Measurements from ENCODE around the gene DOCK2. TPM values are rescaled to one million over a fixed set of nuclear protein-coding genes. Genes with fewer than 3 reads are reported as not detected.
A peak's percentile ranks its signal among the peaks of the same experiment; 100 is the strongest.

Gene DOCK2
- total and polyA plus RNA-seq, 4 donors, result 5.0 to 30.4 (median 7.4) TPM

GRCh38 chr5:169869066-169869465 lies 232.0 kb downstream of the DOCK2 start:
- WGBS (ENCODE audit: insufficient coverage), result 49% methylated on average over 2 of the region's 3 CpGs
- Histone ChIP-seq H3K27ac (ENCODE audit: low read depth, low read length) (no peak overlapping the region), H3K27me3 (ENCODE audit: control insufficient read depth, insufficient read depth, low read length) (no peaks in the 10 kb centered on the region), H3K36me3 (ENCODE audit: control insufficient read depth, insufficient read depth, low read length) (peaks cover under 1% of the 10 kb centered on the region), H3K9me3 (ENCODE audit: control insufficient read depth, insufficient read depth, low read length) (no peaks in the 10 kb centered on the region), H3K4me3 (ENCODE audit: low read depth, low read length) (no peak overlapping the region), H3K4me1 (ENCODE audit: control insufficient read depth, insufficient read depth, low read length) (peaks cover 5% of the 10 kb centered on the region)
- DNase-seq (ENCODE audit: low read depth in 4 of 6, low spot score in 6 of 6), result peak in 2 of 6 donors; percentile 37 to 85

GRCh38 chr5:169870211-169870610 lies 233.1 kb downstream of the DOCK2 start:
- Histone ChIP-seq H3K27me3 (ENCODE audit: control insufficient read depth, insufficient read depth, low read length) (no peaks in the 10 kb centered on the region), H3K27ac (ENCODE audit: low read depth, low read length) (no peak overlapping the region), H3K4me1 (ENCODE audit: control insufficient read depth, insufficient read depth, low read length) (peaks cover 7% of the 10 kb centered on the region), H3K9me3 (ENCODE audit: control insufficient read depth, insufficient read depth, low read length) (no peaks in the 10 kb centered on the region), H3K4me3 (ENCODE audit: low read depth, low read length) (no peak overlapping the region), H3K36me3 (ENCODE audit: control insufficient read depth, insufficient read depth, low read length) (no peaks in the 10 kb centered on the region)
- no CpG with 5 or more reads among the region's 2 CpGs for WGBS (ENCODE audit: insufficient coverage)
- DNase-seq (ENCODE audit: low read depth in 4 of 6, low spot score in 6 of 6), result no peak

GRCh38 chr5:169871826-169872490 lies 234.9 kb downstream of the DOCK2 start:
- no peak for DNase-seq (ENCODE audit: low read depth in 4 of 6, low spot score in 6 of 6)
- Histone ChIP-seq H3K27ac (ENCODE audit: low read depth, low read length) (no peak overlapping the region), H3K27me3 (ENCODE audit: control insufficient read depth, insufficient read depth, low read length) (no peaks in the 10 kb centered on the region), H3K4me3 (ENCODE audit: low read depth, low read length) (no peak overlapping the region), H3K4me1 (ENCODE audit: control insufficient read depth, insufficient read depth, low read length) (peaks cover 10% of the 10 kb centered on the region), H3K9me3 (ENCODE audit: control insufficient read depth, insufficient read depth, low read length) (no peaks in the 10 kb centered on the region), H3K36me3 (ENCODE audit: control insufficient read depth, insufficient read depth, low read length) (no peaks in the 10 kb centered on the region)
- WGBS (ENCODE audit: insufficient coverage), result 64% methylated on average over 2 of the region's 5 CpGs

DNA sequence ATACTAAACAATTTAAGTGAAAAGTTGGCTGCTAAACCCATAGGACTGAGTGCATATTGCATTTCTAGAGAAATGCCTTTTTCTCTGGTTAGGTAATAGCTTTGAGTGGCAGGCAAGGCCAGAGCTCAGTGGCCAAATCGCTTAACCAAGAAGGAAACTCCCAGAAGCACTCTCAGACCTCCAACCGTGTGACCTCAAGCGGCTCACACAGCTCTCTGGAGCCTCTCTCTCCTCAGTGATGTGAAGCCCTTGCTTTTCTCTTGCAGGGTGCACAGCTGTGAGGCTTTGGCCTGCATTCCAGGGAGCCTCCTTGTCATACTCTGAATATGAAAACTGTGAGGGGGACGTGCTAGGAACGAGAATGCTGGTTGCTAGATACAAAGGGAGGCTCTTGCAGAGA lies 236.6 kb downstream of the DOCK2 start:
- H3K9me3 ChIP-seq (ENCODE audit: control insufficient read depth, insufficient read depth, low read length), result no peaks in the 10 kb centered on the region
- no peak overlapping the region for H3K4me3 ChIP-seq (ENCODE audit: low read depth, low read length)
- no peaks in the 10 kb centered on the region for H3K27me3 ChIP-seq (ENCODE audit: control insufficient read depth, insufficient read depth, low read length)
- WGBS (ENCODE audit: insufficient coverage), result 67% methylated on average over 1 of the region's 5 CpGs
- peak in 1 of 6 donors; percentile 14 for DNase-seq (ENCODE audit: low read depth in 4 of 6, low spot score in 6 of 6)
- no peak overlapping the region for H3K27ac ChIP-seq (ENCODE audit: low read depth, low read length)
- no peaks in the 10 kb centered on the region for H3K36me3 ChIP-seq (ENCODE audit: control insufficient read depth, insufficient read depth, low read length)
- peaks cover 10% of the 10 kb centered on the region for H3K4me1 ChIP-seq (ENCODE audit: control insufficient read depth, insufficient read depth, low read length)

- Histone ChIP-seq H3K27me3 (ENCODE audit: control insufficient read depth, insufficient read depth, low read length) (no peaks in the 10 kb centered on the region), H3K27ac (ENCODE audit: low read depth, low read length) (no peak overlapping the region), H3K36me3 (ENCODE audit: control insufficient read depth, insufficient read depth, low read length) (no peaks in the 10 kb centered on the region), H3K4me1 (ENCODE audit: control insufficient read depth, insufficient read depth, low read length) (peaks cover 6% of the 10 kb centered on the region), H3K9me3 (ENCODE audit: control insufficient read depth, insufficient read depth, low read length) (no peaks in the 10 kb centered on the region), H3K4me3 (ENCODE audit: low read depth, low read length) (no peak overlapping the region)
- 82% methylated on average over 3 of the region's 4 CpGs for WGBS (ENCODE audit: insufficient coverage)
- no peak for DNase-seq (ENCODE audit: low read depth in 4 of 6, low spot score in 6 of 6)
Measured at GRCh38 chr5:169874621-169875020, 237.5 kb downstream of the DOCK2 start.

GRCh38 chr5:169875091-169875728 lies 238.1 kb downstream of the DOCK2 start:
- H3K4me1 ChIP-seq (ENCODE audit: control insufficient read depth, insufficient read depth, low read length), result peaks cover 6% of the 10 kb centered on the region
- no peaks in the 10 kb centered on the region for H3K27me3 ChIP-seq (ENCODE audit: control insufficient read depth, insufficient read depth, low read length)
- H3K36me3 ChIP-seq (ENCODE audit: control insufficient read depth, insufficient read depth, low read length), result no peaks in the 10 kb centered on the region
- H3K4me3 ChIP-seq (ENCODE audit: low read depth, low read length), result no peak overlapping the region
- DNase-seq (ENCODE audit: low read depth in 4 of 6, low spot score in 6 of 6), result peak in 1 of 6 donors; percentile 15
- 76% methylated on average over 7 of the region's 8 CpGs for WGBS (ENCODE audit: insufficient coverage)
- no peaks in the 10 kb centered on the region for H3K9me3 ChIP-seq (ENCODE audit: control insufficient read depth, insufficient read depth, low read length)
- no peak overlapping the region for H3K27ac ChIP-seq (ENCODE audit: low read depth, low read length)

DNA sequence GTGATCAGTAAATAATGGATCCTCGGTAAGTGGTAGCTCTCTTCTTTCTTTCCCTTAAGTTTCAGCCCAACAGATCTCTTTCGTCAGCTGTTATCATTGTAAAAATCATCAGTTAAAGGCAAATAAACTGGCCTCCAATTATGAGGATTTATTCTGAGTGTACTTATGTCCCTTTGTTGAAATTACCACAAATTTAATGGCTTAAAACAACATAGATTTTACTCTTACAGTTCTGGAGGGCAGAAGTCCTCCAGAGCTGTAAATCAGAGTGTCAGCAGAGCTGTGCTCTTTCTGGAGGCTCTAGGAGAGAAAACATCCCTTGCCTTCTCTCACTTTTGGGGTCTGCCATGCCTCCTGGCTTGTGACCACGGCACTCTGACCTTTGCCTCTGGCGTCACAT lies 238.7 kb downstream of the DOCK2 start:
- DNase-seq (ENCODE audit: low read depth in 4 of 6, low spot score in 6 of 6), result no peak
- H3K4me3 ChIP-seq (ENCODE audit: low read depth, low read length), result no peak overlapping the region
- 84% methylated on average over 2 of the region's 4 CpGs for WGBS (ENCODE audit: insufficient coverage)
- H3K36me3 ChIP-seq (ENCODE audit: control insufficient read depth, insufficient read depth, low read length), result no peaks in the 10 kb centered on the region
- no peaks in the 10 kb centered on the region for H3K9me3 ChIP-seq (ENCODE audit: control insufficient read depth, insufficient read depth, low read length)
- H3K4me1 ChIP-seq (ENCODE audit: control insufficient read depth, insufficient read depth, low read length), result peaks cover 6% of the 10 kb centered on the region
- H3K27me3 ChIP-seq (ENCODE audit: control insufficient read depth, insufficient read depth, low read length), result no peaks in the 10 kb centered on the region
- H3K27ac ChIP-seq (ENCODE audit: low read depth, low read length), result no peak overlapping the region

DNA sequence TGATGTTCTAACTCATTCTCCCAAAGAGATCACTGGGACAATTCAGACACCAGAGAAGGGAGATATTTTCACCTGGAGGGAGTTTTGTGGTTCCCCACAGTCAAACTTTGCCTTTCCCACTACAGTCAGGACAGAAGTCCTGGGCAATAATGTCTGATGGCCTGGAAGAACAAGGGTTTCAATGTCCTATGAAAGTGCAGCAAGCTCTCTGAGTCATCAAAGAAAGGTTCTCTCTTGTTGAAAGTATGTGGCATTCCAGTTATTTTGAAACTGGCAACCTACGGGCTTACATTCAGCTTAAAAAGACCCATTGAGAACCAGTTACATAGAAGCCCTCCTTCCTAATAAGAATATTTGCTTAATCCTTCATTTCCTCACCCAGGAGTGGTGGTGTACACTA lies 239.3 kb downstream of the DOCK2 start:
- H3K27ac ChIP-seq (ENCODE audit: low read depth, low read length), result no peak overlapping the region
- H3K4me3 ChIP-seq (ENCODE audit: low read depth, low read length), result no peak overlapping the region
- WGBS (ENCODE audit: insufficient coverage), result no CpG with 5 or more reads among the region's 1 CpG

DNA sequence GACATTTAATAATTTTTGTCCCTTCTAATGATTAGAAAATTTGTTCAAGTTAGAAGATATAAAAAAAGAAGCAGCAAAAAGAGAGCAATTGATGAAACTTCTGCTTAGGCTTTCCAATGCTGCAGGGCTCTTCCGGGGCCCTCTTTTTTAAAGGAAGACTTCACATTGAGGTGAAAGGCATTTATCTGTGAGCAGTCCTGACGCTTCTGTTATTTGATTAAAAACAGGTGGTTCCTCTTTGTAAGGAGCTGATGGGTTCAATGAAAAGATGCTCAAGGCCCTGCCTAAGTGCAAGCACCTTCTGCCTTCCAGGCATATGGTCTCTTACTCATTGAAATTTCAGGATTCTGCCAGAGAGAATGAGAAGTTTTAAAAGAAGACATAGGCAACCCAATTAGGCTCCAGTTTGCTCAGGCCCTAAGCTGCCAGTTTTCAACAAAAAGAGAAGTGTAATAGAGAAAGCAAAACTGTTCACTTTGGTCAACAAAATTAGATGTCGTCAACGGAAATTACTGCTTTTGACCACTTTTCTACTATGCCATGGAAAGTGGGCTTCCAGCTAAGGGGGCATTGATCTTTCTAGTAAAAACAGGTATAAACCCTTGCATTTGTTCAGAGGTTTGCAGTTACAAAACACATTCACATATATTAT lies 243.1 kb downstream of the DOCK2 start:
- no peak for DNase-seq (ENCODE audit: low read depth in 4 of 6, low spot score in 6 of 6)
- H3K4me1 ChIP-seq (ENCODE audit: control insufficient read depth, insufficient read depth, low read length), result peaks cover 4% of the 10 kb centered on the region
- peaks cover 7% of the 10 kb centered on the region for H3K36me3 ChIP-seq (ENCODE audit: control insufficient read depth, insufficient read depth, low read length)
- no peak overlapping the region for H3K27ac ChIP-seq (ENCODE audit: low read depth, low read length)
- H3K4me3 ChIP-seq (ENCODE audit: low read depth, low read length), result no peak overlapping the region
- H3K9me3 ChIP-seq (ENCODE audit: control insufficient read depth, insufficient read depth, low read length), result no peaks in the 10 kb centered on the region
- no peaks in the 10 kb centered on the region for H3K27me3 ChIP-seq (ENCODE audit: control insufficient read depth, insufficient read depth, low read length)
- WGBS (ENCODE audit: insufficient coverage), result 81% methylated on average over 4 of the region's 4 CpGs

More for the DNA sequence above, 239.3 kb downstream of the DOCK2 start:
- H3K27me3 ChIP-seq (ENCODE audit: control insufficient read depth, insufficient read depth, low read length), result no peaks in the 10 kb centered on the region
- H3K36me3 ChIP-seq (ENCODE audit: control insufficient read depth, insufficient read depth, low read length), result no peaks in the 10 kb centered on the region
- DNase-seq (ENCODE audit: low read depth in 4 of 6, low spot score in 6 of 6), result no peak
- no peaks in the 10 kb centered on the region for H3K9me3 ChIP-seq (ENCODE audit: control insufficient read depth, insufficient read depth, low read length)
- peaks cover 6% of the 10 kb centered on the region for H3K4me1 ChIP-seq (ENCODE audit: control insufficient read depth, insufficient read depth, low read length)
